Upper lobe of left lung (tissue), 4 donors: Measurements from ENCODE around the gene FAM20A.

ENCODE experiments used
- EP300 ChIP-seq, 4 donors: sonication (generic); formaldehyde crosslinking; IDR thresholded peaks; one replicate each; pipeline ENCODE4 v1.5.1; 2017; ENCODE audit warnings: antibody characterized with exemption in 4 of 4, control low read depth in 2 of 4
- POLR2A ChIP-seq, 4 donors: fragments of 450-650 bp; IDR thresholded peaks; one replicate each; pipeline ENCODE4 v1.5.1; 2016 to 2017; ENCODE audit warnings: antibody characterized with exemption in 4 of 4, mild to moderate bottlenecking in 2 of 4
- POLR2AphosphoS5 ChIP-seq, 2 donors: sonication (generic); formaldehyde crosslinking; IDR thresholded peaks; one replicate each; pipeline ENCODE4 v1.5.1; 2017; ENCODE audit warnings: antibody characterized with exemption in 2 of 2
- TF ChIP-seq, protein P1 (sequence below), 6 experiments: fragments of 450-650 bp in 4 of 6; fragments of 200-600 bp in 2 of 6; sonication (generic) in 2 of 6; IDR thresholded peaks; one replicate each; pipeline ENCODE4 v1.5.1; 2016 to 2019; ENCODE audit warnings: antibody characterized with exemption in 6 of 6

DNA sequence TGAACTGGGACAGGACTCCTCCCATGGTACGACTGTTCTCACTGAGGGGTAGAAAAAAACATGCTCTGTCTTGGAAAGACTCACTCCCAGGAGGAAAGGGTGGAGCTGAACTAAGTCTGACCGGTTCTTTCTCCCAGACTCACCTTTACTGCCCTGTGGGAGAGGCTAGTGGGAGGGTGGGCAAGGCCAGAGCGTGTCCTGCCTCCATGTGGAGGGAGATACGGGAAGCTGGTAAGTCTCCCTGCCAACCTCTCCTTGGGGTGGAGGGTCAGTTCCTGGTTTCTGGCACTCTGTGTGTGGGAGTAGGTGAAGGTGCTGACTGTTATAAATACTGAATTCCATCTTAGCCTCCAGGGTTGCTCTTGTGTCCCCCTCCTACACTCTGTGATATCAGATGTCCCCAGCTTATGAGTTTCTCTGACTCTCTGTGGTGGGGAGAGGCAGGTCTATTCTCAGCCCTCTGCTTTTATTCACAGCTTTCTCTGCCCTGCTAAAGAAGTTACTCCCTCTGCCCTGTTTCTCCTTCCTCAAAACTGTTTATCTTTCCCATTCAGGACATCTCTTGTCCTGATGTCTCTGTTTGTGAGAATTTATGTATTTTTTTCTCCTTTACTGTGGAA lies 26.9 kb upstream of the FAM20A start:
- TF ChIP-seq, protein P1, sequence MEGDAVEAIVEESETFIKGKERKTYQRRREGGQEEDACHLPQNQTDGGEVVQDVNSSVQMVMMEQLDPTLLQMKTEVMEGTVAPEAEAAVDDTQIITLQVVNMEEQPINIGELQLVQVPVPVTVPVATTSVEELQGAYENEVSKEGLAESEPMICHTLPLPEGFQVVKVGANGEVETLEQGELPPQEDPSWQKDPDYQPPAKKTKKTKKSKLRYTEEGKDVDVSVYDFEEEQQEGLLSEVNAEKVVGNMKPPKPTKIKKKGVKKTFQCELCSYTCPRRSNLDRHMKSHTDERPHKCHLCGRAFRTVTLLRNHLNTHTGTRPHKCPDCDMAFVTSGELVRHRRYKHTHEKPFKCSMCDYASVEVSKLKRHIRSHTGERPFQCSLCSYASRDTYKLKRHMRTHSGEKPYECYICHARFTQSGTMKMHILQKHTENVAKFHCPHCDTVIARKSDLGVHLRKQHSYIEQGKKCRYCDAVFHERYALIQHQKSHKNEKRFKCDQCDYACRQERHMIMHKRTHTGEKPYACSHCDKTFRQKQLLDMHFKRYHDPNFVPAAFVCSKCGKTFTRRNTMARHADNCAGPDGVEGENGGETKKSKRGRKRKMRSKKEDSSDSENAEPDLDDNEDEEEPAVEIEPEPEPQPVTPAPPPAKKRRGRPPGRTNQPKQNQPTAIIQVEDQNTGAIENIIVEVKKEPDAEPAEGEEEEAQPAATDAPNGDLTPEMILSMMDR (IDR thresholded peaks at IDR 0.05): no peak
- TF ChIP-seq POLR2AphosphoS5 (IDR thresholded peaks at IDR 0.05): no peak
- no peak for TF ChIP-seq POLR2A (IDR thresholded peaks at IDR 0.05)
- TF ChIP-seq EP300 (IDR thresholded peaks at IDR 0.05): no peak
